Right renal pelvis (tissue), 4 donors: ENCODE data around the gene TEX261. TPM values are rescaled to one million over a fixed set of nuclear protein-coding genes. Genes with fewer than 3 reads are reported as not detected.
"Not testable (repeated sequence)": the region's sequence is repeated elsewhere in the genome, so short reads cannot be mapped to it uniquely, and the experiment has no call there.

Source experiments
- DNase-seq, 4 donors: peaks; one replicate each; pipeline ENCODE4 v3.0.0-alpha.2; 2013; ENCODE audit warnings: low read depth in 4 of 4, low spot score in 3 of 4, missing footprints in 1 of 4
- polyA plus RNA-seq, 4 donors: library from polyadenylated mRNA; unstranded; fragments of 120-200 nt; gene quantifications; one replicate each; pipeline ENCODE4 v1.2.1, GENCODE V29; 2013; ENCODE audit not compliant: insufficient read length in 4 of 4

TEX261 gene
- polyA plus RNA-seq = 10 to 100 TPM; 53.3 to 66.6 (median 57.8) TPM

- DNase-seq = peak; percentile 65 to 75 (median 70)
Measured at GRCh38 chr2:70994699-70995425, at the start of gene TEX261. Gene TEX261, minus strand, starts transcription at chr2:70994873. Its CDS starts 116 bp downstream, at chr2:70994757.

GRCh38 chr2:71043531-71044407 lies 49.1 kb upstream of the TEX261 start:
- DNase-seq = no peak

GRCh38 chr2:71042287-71042686 lies 47.6 kb upstream of the TEX261 start:
- DNase-seq = no peak

- DNase-seq = not testable (repeated sequence)
Measured at GRCh38 chr2:71036296-71036695, 41.6 kb upstream of the TEX261 start.

- DNase-seq = peak in 3 of 4 donors; percentile 12 to 46 (median 18)
Measured at GRCh38 chr2:71023553-71024243, 29.0 kb upstream of the TEX261 start.

GRCh38 chr2:71021394-71021793 lies 26.7 kb upstream of the TEX261 start:
- DNase-seq = not testable (repeated sequence)

- not testable (repeated sequence) for DNase-seq
Measured at GRCh38 chr2:71019989-71020388, 25.3 kb upstream of the TEX261 start.

- DNase-seq = no peak
Measured at GRCh38 chr2:71018625-71019024, 24.0 kb upstream of the TEX261 start.

GRCh38 chr2:71011786-71012185 lies 17.1 kb upstream of the TEX261 start:
- DNase-seq = not testable (repeated sequence)

- no peak for DNase-seq
Measured at GRCh38 chr2:71008342-71008741, 13.7 kb upstream of the TEX261 start.

GRCh38 chr2:71006955-71007799 lies 12.5 kb upstream of the TEX261 start:
- no peak for DNase-seq

- no peak for DNase-seq
Measured at GRCh38 chr2:71006323-71006722, 11.7 kb upstream of the TEX261 start.

GRCh38 chr2:71005271-71006202 lies 10.9 kb upstream of the TEX261 start:
- no peak for DNase-seq

GRCh38 chr2:71004857-71005256 lies 10.2 kb upstream of the TEX261 start:
- no peak for DNase-seq

GRCh38 chr2:71003966-71004755 lies 9.5 kb upstream of the TEX261 start:
- no peak for DNase-seq

- DNase-seq = no peak
Measured at GRCh38 chr2:71003396-71003795, 8.7 kb upstream of the TEX261 start.

- DNase-seq = no peak
Measured at GRCh38 chr2:71001981-71002570, 7.4 kb upstream of the TEX261 start.

- no peak for DNase-seq
Measured at GRCh38 chr2:71001592-71001927, 6.9 kb upstream of the TEX261 start.
